ENCODE measurements around the gene NELFCD. TPM values are rescaled to one million over a fixed set of nuclear protein-coding genes. Genes with fewer than 3 reads are reported as not detected.

NELFCD gene
- total RNA-seq, 4 donors from 2014 or later, result 15.9 to 66.6 (median 41.3) TPM

- intact Hi-C loops (cut with DNase I; ENCODE audit: low total_unique reads), result no loop called here
- H3K4me1 ChIP-seq, result peaks cover 0 to 3% of the 10 kb centered on the region in 2 donors
- no peaks in the 10 kb centered on the region for H3K27me3 ChIP-seq
- no peaks in the 10 kb centered on the region for H3K36me3 ChIP-seq
- H3K9me3 ChIP-seq, result no peaks in the 10 kb centered on the region
- no peak overlapping the region for H3K4me3 ChIP-seq
- no peak for DNase-seq
- no peak overlapping the region for H3K27ac ChIP-seq
- TF ChIP-seq POLR2A (IDR thresholded peaks at IDR 0.05), result no peak
- TF ChIP-seq, protein P1, sequence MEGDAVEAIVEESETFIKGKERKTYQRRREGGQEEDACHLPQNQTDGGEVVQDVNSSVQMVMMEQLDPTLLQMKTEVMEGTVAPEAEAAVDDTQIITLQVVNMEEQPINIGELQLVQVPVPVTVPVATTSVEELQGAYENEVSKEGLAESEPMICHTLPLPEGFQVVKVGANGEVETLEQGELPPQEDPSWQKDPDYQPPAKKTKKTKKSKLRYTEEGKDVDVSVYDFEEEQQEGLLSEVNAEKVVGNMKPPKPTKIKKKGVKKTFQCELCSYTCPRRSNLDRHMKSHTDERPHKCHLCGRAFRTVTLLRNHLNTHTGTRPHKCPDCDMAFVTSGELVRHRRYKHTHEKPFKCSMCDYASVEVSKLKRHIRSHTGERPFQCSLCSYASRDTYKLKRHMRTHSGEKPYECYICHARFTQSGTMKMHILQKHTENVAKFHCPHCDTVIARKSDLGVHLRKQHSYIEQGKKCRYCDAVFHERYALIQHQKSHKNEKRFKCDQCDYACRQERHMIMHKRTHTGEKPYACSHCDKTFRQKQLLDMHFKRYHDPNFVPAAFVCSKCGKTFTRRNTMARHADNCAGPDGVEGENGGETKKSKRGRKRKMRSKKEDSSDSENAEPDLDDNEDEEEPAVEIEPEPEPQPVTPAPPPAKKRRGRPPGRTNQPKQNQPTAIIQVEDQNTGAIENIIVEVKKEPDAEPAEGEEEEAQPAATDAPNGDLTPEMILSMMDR (IDR thresholded peaks at IDR 0.05), result no peak
Measured at GRCh38 chr20:59023616-59024015, 42.6 kb downstream of the NELFCD start.

GRCh38 chr20:59024111-59024530, 43.1 kb downstream of the NELFCD start:
- DNase-seq, result no peak
- Histone ChIP-seq H3K36me3 (no peaks in the 10 kb centered on the region), H3K4me1 (peaks cover 0 to 3% of the 10 kb centered on the region in 2 donors), H3K27ac (no peak overlapping the region), H3K4me3 (no peak overlapping the region), H3K9me3 (no peaks in the 10 kb centered on the region), H3K27me3 (no peaks in the 10 kb centered on the region)
- intact Hi-C loops (cut with DNase I; ENCODE audit: low total_unique reads), result no loop called here
- TF ChIP-seq POLR2A (IDR thresholded peaks at IDR 0.05), result no peak
- TF ChIP-seq, protein P1 (IDR thresholded peaks at IDR 0.05), result no peak

DNA sequence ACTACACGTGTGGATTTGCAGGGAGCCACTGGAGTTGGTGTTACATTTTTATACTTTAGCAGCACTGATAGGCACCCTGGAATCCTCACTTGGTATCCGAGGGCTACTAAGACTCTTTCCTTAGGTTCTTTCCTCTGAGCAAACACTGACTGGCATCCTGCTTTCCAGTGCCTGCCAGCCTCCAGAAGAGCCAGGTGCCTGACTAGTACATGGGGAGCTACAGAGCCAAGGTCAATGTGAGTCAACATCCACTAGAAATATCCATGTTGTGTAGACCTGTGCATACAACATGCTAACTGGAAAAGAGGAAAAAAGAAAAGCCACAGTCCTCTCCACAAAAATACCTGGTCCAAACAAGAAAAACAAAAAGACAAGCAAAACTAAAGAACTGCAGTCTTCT, 44.0 kb downstream of the NELFCD start:
- no peaks in the 10 kb centered on the region for H3K27me3 ChIP-seq
- intact Hi-C loops (cut with DNase I; ENCODE audit: low total_unique reads), result no loop called here

GRCh38 chr20:59025511-59025910, 44.5 kb downstream of the NELFCD start:
- H3K27ac ChIP-seq, result no peak overlapping the region
- no peak for TF ChIP-seq POLR2A (IDR thresholded peaks at IDR 0.05)
- TF ChIP-seq, protein P1 (IDR thresholded peaks at IDR 0.05), result no peak
- intact Hi-C loops (cut with DNase I; ENCODE audit: low total_unique reads), result no loop called here
- no peaks in the 10 kb centered on the region for H3K9me3 ChIP-seq
- H3K4me1 ChIP-seq, result peaks cover 0 to 3% of the 10 kb centered on the region in 2 donors
- DNase-seq, result no peak
- H3K36me3 ChIP-seq, result no peaks in the 10 kb centered on the region
- H3K4me3 ChIP-seq, result no peak overlapping the region
- H3K27me3 ChIP-seq, result no peaks in the 10 kb centered on the region

More for the DNA sequence above, 44.0 kb downstream of the NELFCD start:
- H3K9me3 ChIP-seq, result no peaks in the 10 kb centered on the region
- H3K27ac ChIP-seq, result no peak overlapping the region
- TF ChIP-seq, protein P1 (IDR thresholded peaks at IDR 0.05), result no peak
- no peak overlapping the region for H3K4me3 ChIP-seq
- DNase-seq, result no peak
- H3K36me3 ChIP-seq, result no peaks in the 10 kb centered on the region
- H3K4me1 ChIP-seq, result peaks cover 0 to 3% of the 10 kb centered on the region in 2 donors

GRCh38 chr20:59026904-59027740, 46.1 kb downstream of the NELFCD start:
- no peaks in the 10 kb centered on the region for H3K36me3 ChIP-seq
- H3K4me1 ChIP-seq, result peaks cover 3 to 5% of the 10 kb centered on the region in 2 donors
- no peaks in the 10 kb centered on the region for H3K27me3 ChIP-seq
- intact Hi-C loops (cut with DNase I; ENCODE audit: low total_unique reads), result no loop called here
- no peaks in the 10 kb centered on the region for H3K9me3 ChIP-seq
- no peak for TF ChIP-seq POLR2A (IDR thresholded peaks at IDR 0.05)
- H3K4me3 ChIP-seq, result no peak overlapping the region
- H3K27ac ChIP-seq, result no peak overlapping the region
- no peak for DNase-seq
